GM20431 (cell line): ENCODE data around the gene CASK.
"Not testable (repeated sequence)": the region's sequence is repeated elsewhere in the genome, so short reads cannot be mapped to it uniquely, and the experiment has no call there.

ENCODE experiments used
- in situ Hi-C: fragments of 300-500 bp; cut with MseI, MboI; formaldehyde crosslinking; loops from one replicate; pipeline ENCODE4 v1.15.0; 2020; ENCODE audit warnings: low sequenced_read_pairs; ENCODE audit not compliant: unreplicated experiment

The CASK gene

GRCh38 chrX:41758401-41758800, 165.0 kb downstream of the CASK start:
- in situ Hi-C loops = no loop called here

GRCh38 chrX:41750716-41751115, 172.6 kb downstream of the CASK start:
- in situ Hi-C loops = no loop called here

- in situ Hi-C loops = loop anchor here (25.0 kb wide), 1 partner anchor 178 kb away; no protein-coding TSS in a partner anchor
Measured at GRCh38 chrX:41739871-41740270, 183.5 kb downstream of the CASK start.

- in situ Hi-C loops = loop anchor here (25.0 kb wide), 1 partner anchor 175 kb away; no protein-coding TSS in a partner anchor
Measured at GRCh38 chrX:41737065-41737464, 186.3 kb downstream of the CASK start.

- in situ Hi-C loops = loop anchor here (25.0 kb wide), 1 partner anchor 172 kb away; no protein-coding TSS in a partner anchor
Measured at GRCh38 chrX:41734530-41734929, 188.8 kb downstream of the CASK start.

GRCh38 chrX:41733939-41734338, 189.4 kb downstream of the CASK start:
- in situ Hi-C loops = loop anchor here (25.0 kb wide), 1 partner anchor 172 kb away; no protein-coding TSS in a partner anchor

GRCh38 chrX:41732260-41732659, 191.1 kb downstream of the CASK start:
- in situ Hi-C loops = loop anchor here (25.0 kb wide), 1 partner anchor 170 kb away; no protein-coding TSS in a partner anchor

GRCh38 chrX:41730081-41730480, 193.3 kb downstream of the CASK start:
- in situ Hi-C loops = loop anchor here (25.0 kb wide), 1 partner anchor 168 kb away; no protein-coding TSS in a partner anchor

GRCh38 chrX:41728125-41728524, 195.2 kb downstream of the CASK start:
- in situ Hi-C loops = loop anchor here (25.0 kb wide), 1 partner anchor 166 kb away; no protein-coding TSS in a partner anchor

GRCh38 chrX:41723826-41724225, 199.5 kb downstream of the CASK start, which contains the start of gene GPR82:
Gene GPR82, plus strand, starts transcription at chrX:41724181. Its CDS starts 2,846 bp downstream, at chrX:41727027.
- in situ Hi-C loops = no loop called here

- in situ Hi-C loops = no loop called here
Measured at GRCh38 chrX:41722816-41723618, 200.3 kb downstream of the CASK start.

GRCh38 chrX:41722214-41722613, 201.1 kb downstream of the CASK start:
- in situ Hi-C loops = no loop called here

- in situ Hi-C loops = no loop called here
Measured at GRCh38 chrX:41721590-41721989, 201.8 kb downstream of the CASK start.

GRCh38 chrX:41720125-41720779, 203.1 kb downstream of the CASK start:
- in situ Hi-C loops = no loop called here

- in situ Hi-C loops = not testable (repeated sequence)
Measured at GRCh38 chrX:41719610-41720009, 203.7 kb downstream of the CASK start.

GRCh38 chrX:41718481-41719235, 204.7 kb downstream of the CASK start:
- in situ Hi-C loops = no loop called here

GRCh38 chrX:41716767-41717473, 206.4 kb downstream of the CASK start:
- in situ Hi-C loops = no loop called here

GRCh38 chrX:41716222-41716621, 207.1 kb downstream of the CASK start:
- in situ Hi-C loops = no loop called here

GRCh38 chrX:41711021-41711667, 212.2 kb downstream of the CASK start:
- in situ Hi-C loops = no loop called here
